Ovary (tissue), 3 donors: Measurements from ENCODE around the gene ETHE1.

Experiments used
- EP300 ChIP-seq: sonication (generic); formaldehyde crosslinking; IDR thresholded peaks from one replicate; pipeline ENCODE4 v1.6.1; 2017; ENCODE audit warnings: antibody characterized with exemption
- TF ChIP-seq, protein P1 (sequence below), 3 donors: fragments of 450-650 bp in 2 of 3; fragments of 200-600 bp in 1 of 3; IDR thresholded peaks; one replicate each; pipeline versions ENCODE4 v1.5.1 to v1.8.0; 2016 to 2022; ENCODE audit warnings: antibody characterized with exemption in 3 of 3, mild to moderate bottlenecking in 1 of 3
- donor health status: DM: no; HTN: no; CAD: no.

DNA sequence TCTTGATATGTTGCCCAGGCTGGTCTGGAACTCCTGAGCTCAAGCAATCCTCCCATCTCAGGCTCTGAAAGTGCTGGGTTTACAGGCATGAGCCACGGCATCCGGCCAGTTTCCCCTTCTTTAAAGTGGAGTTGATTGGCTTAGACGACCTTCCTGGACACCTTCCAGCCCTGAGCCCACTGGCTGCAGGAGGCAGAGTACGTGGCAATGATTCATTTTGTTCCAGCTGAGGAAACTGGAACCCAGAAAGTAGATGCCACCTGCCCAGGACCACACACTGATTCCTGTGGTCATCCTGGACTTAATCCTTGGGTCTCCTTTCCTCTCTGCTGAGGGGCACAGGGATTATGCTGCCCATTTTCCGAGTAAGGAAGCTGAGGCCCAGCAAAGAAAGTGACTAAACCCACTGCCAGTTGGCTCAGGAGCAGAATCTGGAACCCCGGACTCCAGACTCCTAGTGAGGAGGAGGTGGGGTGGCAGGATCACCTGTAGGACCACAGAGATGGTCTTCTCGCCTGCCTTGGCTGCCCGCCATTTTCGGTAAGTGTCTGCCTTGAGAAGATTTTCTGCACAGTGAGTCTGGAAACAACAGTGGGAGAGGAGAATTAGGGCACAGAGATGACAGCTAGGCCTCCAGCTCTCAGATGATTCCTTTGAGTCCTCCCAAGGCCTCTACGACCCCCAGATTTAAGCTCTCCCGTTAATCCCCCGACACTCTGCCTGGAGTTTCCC lies 47.6 kb upstream of the ETHE1 start:
- TF ChIP-seq, protein P1, sequence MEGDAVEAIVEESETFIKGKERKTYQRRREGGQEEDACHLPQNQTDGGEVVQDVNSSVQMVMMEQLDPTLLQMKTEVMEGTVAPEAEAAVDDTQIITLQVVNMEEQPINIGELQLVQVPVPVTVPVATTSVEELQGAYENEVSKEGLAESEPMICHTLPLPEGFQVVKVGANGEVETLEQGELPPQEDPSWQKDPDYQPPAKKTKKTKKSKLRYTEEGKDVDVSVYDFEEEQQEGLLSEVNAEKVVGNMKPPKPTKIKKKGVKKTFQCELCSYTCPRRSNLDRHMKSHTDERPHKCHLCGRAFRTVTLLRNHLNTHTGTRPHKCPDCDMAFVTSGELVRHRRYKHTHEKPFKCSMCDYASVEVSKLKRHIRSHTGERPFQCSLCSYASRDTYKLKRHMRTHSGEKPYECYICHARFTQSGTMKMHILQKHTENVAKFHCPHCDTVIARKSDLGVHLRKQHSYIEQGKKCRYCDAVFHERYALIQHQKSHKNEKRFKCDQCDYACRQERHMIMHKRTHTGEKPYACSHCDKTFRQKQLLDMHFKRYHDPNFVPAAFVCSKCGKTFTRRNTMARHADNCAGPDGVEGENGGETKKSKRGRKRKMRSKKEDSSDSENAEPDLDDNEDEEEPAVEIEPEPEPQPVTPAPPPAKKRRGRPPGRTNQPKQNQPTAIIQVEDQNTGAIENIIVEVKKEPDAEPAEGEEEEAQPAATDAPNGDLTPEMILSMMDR (IDR thresholded peaks at IDR 0.05), result no peak
- TF ChIP-seq EP300, result no peak
